Sigmoid colon (tissue), 4 donors: ENCODE data around the gene PDHB.

Experiments
- EP300 ChIP-seq, 4 donors: sonication (generic); formaldehyde crosslinking; IDR thresholded peaks; one replicate each; pipeline ENCODE4 v1.6.1; 2017; ENCODE audit warnings: antibody characterized with exemption in 4 of 4
- POLR2A ChIP-seq, 2 donors: fragments of 450-650 bp; IDR thresholded peaks; one replicate each; pipeline ENCODE4 v1.6.1; 2016; ENCODE audit warnings: antibody characterized with exemption in 2 of 2, mild to moderate bottlenecking in 2 of 2, moderate library complexity in 2 of 2
- TF ChIP-seq, protein P1 (sequence below), 4 experiments: fragments of 450-650 bp in 3 of 4; fragments of 200-600 bp in 1 of 4; IDR thresholded peaks; one replicate each; pipeline ENCODE4 v1.5.1; 2016 to 2019; ENCODE audit warnings: antibody characterized with exemption in 4 of 4, mild to moderate bottlenecking in 3 of 4, moderate library complexity in 2 of 4

DNA sequence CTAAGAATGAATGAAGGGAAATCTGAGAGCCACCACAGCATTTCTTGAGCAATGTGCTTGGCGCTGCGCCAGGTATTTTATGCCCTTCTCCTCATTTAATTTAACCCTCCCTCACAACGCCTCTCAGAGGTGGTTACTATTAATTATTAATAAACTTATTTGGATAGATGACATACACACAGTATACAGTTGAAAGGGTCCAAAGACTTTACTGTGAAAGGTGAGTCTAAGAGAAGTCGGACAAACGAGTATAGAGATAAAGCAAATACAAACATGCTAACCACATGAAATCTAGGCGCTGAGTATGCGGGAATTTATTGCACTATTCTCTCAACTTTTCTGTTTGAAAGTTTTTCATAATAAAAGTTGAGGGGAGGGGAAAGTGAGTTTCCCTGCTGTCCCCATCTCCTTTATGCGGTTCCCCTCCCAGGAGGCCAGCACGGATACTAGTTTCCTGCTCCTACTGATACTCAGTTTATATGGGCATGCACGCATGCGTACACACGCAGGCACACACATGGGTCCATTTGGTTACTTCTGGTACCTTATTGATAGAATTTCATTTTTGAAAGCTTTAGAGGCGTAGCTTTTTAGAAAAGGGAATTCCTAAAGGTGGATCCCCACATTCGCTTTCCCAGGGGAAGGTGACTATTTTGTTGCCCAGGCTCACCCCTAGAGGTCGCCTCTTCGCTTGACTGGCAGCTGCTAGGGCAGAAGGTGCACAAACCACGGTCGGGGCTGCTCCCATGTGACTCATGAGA lies 29.7 kb upstream of the PDHB start:
- TF ChIP-seq POLR2A (IDR thresholded peaks at IDR 0.05), result no peak
- TF ChIP-seq, protein P1, sequence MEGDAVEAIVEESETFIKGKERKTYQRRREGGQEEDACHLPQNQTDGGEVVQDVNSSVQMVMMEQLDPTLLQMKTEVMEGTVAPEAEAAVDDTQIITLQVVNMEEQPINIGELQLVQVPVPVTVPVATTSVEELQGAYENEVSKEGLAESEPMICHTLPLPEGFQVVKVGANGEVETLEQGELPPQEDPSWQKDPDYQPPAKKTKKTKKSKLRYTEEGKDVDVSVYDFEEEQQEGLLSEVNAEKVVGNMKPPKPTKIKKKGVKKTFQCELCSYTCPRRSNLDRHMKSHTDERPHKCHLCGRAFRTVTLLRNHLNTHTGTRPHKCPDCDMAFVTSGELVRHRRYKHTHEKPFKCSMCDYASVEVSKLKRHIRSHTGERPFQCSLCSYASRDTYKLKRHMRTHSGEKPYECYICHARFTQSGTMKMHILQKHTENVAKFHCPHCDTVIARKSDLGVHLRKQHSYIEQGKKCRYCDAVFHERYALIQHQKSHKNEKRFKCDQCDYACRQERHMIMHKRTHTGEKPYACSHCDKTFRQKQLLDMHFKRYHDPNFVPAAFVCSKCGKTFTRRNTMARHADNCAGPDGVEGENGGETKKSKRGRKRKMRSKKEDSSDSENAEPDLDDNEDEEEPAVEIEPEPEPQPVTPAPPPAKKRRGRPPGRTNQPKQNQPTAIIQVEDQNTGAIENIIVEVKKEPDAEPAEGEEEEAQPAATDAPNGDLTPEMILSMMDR (IDR thresholded peaks at IDR 0.05), result peak in 3 of 4 experiments; percentile 36 to 77 (median 72)
- TF ChIP-seq EP300 (IDR thresholded peaks at IDR 0.05), result no peak
